NB4 (cell line): ENCODE results near the gene MPRIP.

ENCODE experiments used
- CTCF ChIP-seq: IDR thresholded peaks from one replicate; pipeline ENCODE4 v1.5.1; 2012; ENCODE audit warnings: low read depth, low read length
- TF ChIP-seq, protein P1 (sequence below): IDR thresholded peaks from 2 replicates; pipeline ENCODE4 v1.6.1; 2011; ENCODE audit warnings: low read depth, low read length

GRCh38 chr17:17035490-17035889 is 6.8 kb upstream of the MPRIP start:
- TF ChIP-seq CTCF, result no peak
- TF ChIP-seq, protein P1, sequence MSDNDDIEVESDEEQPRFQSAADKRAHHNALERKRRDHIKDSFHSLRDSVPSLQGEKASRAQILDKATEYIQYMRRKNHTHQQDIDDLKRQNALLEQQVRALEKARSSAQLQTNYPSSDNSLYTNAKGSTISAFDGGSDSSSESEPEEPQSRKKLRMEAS, result no peak
